GM12875 (cell line): ENCODE measurements around the gene COX8C.

Source experiments
- H3K4me3 ChIP-seq: one replicate; pipeline ENCODE4 v1.5.1; 2011; ENCODE audit warnings: low read depth, low read length, control low read depth
- CTCF ChIP-seq: IDR thresholded peaks from 2 replicates; pipeline ENCODE4 v1.5.1; 2011; ENCODE audit warnings: low read depth, mild to moderate bottlenecking, control low read depth, inconsistent platforms, low read length, moderate library complexity, borderline replicate concordance; ENCODE audit not compliant: insufficient read depth

COX8C gene

GRCh38 chr14:93304771-93305170 is 42.2 kb upstream of the COX8C start:
- no peak overlapping the region for H3K4me3 ChIP-seq
- TF ChIP-seq CTCF = no peak

DNA sequence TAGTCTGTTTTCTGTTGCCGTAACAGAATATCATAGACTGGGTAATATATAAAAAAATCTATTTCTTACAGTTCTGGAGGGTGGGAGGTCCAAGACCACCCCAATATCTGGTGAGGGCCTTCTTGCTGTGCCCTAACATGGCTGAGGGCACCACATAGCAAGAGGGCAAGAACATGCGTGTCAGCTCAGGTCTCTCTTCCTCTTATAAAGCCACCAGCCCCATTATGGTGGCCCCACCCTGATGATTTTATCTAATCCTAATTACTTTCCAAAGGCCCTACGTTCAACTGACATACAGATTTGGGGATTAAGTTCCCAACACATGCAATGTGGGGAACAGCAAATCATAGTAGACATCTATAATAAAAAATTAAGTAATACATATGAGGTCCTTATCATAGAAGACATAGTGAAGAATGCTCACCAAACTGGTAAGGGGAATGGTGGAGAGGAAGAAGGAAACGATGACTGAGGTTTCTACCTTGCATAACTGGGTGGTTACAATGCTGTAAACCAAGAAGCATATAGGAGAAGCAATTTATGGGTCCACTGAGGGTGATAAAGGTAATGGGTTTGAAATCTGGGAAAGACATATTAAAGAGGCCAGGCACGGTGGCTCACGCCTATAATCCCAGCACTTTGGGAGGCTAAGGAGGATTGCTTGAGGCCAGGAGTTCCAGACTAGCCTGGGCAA is 41.1 kb upstream of the COX8C start:
- no peak overlapping the region for H3K4me3 ChIP-seq
- TF ChIP-seq CTCF = no peak

GRCh38 chr14:93306812-93307211 is 40.2 kb upstream of the COX8C start:
- no peak for TF ChIP-seq CTCF
- H3K4me3 ChIP-seq = no peak overlapping the region

GRCh38 chr14:93308686-93309345 is 38.2 kb upstream of the COX8C start:
- H3K4me3 ChIP-seq = no peak overlapping the region
- no peak for TF ChIP-seq CTCF

DNA sequence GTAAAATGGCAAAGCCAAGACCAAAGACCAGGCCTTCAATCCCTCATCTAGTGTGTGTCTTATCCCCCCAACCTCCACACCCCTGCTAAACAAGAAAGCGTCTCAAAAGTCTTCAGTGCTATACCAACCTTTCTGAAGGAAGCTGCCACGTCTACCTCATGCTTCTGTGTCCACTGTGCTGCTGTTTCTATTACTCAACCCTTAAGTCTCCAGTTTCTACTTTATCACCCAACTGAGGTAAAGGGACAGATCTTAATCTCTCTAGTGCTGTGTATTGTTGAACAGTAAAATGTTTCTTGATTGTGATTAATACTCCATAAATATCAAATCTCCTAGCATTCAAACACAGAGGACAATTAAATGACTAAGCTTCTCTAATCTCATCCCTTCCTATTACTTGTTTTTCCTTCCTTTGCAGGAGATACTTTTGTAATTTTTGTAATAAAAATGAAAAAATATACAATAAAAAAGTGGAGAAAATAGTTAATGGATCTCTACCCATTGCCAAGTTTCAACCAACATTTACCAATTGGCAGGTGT is 37.5 kb upstream of the COX8C start:
- H3K4me3 ChIP-seq = no peak overlapping the region
- no peak for TF ChIP-seq CTCF

GRCh38 chr14:93311082-93311481 is 35.9 kb upstream of the COX8C start:
- H3K4me3 ChIP-seq = no peak overlapping the region
- no peak for TF ChIP-seq CTCF

DNA sequence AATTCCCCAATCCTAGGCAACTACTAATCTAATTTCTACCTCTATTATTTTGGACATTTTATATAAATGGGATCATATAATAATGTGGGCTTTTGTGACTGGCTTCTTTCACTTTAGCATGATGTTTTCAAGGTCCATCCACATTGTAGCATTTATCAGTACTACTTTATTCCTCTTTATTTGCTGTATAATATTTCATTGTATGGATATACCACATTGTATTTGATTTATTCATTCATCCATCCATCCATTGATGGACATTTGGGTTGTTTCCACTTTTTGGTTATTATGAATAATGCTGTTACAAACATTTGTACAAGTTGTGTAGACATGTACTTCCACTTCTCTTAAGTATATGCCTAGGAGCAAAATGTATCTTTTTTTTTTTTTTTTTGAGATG is 31.4 kb upstream of the COX8C start:
- TF ChIP-seq CTCF = no peak
- H3K4me3 ChIP-seq = no peak overlapping the region
